SH-SY5Y (cell line): ENCODE data around the gene GCHFR.

Source experiments
- GATA2 ChIP-seq: IDR thresholded peaks from 2 replicates; pipeline ENCODE4 v1.6.1; 2011; ENCODE audit warnings: mild to moderate bottlenecking, low read depth, low read length
- GATA3 ChIP-seq: IDR thresholded peaks from 2 replicates; pipeline ENCODE4 v1.6.1; 2011; ENCODE audit warnings: low read depth, mild to moderate bottlenecking, low read length, moderate library complexity

Gene GCHFR

DNA sequence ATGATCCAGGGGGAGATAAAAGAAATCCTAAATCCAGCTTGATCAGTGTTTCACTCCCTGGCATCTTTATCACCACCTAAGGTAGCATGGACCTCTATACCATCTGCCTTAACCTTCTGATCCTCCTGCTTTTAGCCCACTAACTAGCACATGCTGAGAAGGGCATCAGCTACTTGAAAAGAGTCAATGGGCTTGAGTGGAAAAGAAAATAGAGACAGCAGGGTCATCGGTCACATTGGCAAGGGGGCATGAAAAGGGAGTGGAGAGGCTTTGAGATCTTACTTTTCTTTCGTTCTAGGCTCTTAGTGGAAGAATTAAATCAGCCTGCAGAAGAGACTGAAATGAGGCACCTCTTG, 42.8 kb downstream of the GCHFR start:
- TF ChIP-seq GATA3 (no peak), GATA2 (no peak)

DNA sequence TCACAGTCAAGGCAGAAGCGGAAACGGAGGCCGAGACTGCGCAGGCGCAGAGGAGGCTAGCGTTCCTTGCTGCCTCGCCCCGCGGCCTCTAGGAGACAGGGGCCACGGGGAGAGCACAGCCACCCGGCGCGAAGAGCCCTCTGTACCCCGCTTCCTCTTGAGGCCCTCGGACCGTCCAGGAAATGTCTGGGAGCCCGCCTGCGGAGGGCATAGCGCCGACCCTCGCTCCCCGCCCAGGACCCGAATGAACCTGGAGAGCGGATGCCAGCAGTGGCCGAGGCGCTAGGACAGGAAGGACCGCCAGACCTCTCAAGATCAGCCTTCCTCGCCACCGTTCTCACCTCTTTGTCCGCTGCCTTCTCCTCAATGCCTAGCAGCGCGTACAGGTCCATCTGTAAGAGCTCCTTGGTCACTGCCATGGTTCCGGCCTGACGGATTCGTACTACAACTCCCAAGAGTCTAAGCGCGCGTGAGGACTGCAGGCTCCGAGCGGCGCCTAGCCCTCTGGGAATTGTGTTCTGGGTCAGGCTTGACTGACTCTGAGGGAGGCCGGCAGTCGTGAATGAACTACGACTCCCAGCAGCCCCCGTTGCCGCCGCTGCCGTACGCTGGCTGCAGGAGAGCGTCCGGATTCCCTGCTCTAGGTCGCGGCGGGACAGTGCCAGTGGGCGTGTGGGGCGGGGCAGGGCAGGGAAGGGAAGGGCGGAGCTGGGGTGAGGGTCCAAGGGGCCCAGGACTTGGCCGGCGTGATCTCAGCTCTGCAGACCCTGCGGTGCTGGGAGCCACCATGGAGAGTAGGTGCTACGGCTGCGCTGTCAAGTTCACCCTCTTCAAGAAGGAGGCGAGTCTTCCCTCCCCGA, 43.4 kb downstream of the GCHFR start, which contains the start of the genes DNAJC17 and ZFYVE19:
TSS of gene DNAJC17 (minus strand) at position 446 of the 860 bp plus-strand sequence. CDS start at position 419, 27 bp downstream.
TSS of gene ZFYVE19 (plus strand) at position 62 of the 860 bp plus-strand sequence. CDS start at position 563, 501 bp downstream.
- TF ChIP-seq GATA2 (no peak), GATA3 (no peak)

DNA sequence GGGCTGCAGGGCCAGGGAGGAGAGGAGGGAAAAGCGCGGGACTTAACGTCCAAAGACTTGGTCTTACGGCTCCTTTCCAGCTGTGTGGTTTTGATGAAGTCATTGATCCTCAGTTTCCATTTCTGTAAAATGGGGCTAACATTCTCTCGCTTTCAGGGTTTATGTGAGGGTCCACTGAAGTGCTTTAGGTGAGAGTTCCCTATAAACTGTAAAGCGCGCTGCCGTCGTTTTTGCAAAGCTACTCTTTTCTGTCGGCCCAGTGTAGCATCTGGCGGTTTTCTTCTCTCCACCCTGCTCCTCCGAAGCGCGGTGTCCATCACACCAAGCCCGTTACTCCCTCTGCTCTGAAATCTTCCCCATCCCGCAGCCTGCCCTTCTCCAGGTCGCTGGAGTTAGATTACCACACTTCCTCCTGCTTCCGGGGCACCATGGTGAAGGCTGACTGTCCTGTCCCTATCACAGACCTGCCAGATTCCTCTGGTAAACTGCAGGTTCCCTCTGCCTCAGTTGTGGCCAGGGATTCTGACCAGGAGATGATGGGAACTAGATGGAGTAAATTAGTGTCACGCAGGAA, 44.1 kb downstream of the GCHFR start:
- TF ChIP-seq GATA3 = no peak
- TF ChIP-seq GATA2 = no peak

- TF ChIP-seq GATA3 (no peak), GATA2 (no peak)
Observed at GRCh38 chr15:40808861-40809450, 45.1 kb downstream of the GCHFR start.

DNA sequence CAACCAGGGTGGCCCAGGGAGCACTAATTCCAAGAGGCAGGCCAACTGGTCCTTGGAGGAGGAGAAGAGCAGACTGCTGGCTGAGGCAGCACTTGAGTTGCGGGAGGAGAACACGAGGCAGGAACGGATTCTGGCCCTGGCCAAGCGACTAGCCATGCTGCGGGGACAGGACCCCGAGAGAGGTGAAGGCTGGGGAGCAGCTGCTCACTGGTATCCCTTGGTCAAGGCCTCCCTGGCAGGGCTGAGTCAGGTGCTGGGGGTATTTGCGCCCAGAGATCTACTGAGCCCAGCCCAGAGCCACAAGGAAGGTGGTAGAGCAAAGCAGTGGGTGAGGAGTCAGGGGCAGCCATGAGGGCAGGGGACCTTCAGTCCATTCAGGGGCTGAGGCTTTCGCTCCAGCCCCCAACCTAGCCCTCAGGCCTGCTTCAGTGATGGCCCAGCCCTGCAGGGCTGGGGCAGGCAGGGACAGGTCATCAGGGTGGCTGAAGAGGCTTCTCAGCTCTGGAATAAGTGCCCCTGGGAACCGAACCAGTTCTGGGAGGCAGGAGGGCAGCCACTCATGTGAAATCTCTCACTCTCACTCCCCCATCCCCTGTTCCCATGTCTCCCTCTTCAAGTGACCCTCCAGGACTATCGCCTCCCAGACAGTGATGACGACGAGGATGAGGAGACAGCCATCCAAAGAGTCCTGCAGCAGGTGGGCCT, 49.0 kb downstream of the GCHFR start:
- TF ChIP-seq GATA3 = no peak
- TF ChIP-seq GATA2 = no peak

DNA sequence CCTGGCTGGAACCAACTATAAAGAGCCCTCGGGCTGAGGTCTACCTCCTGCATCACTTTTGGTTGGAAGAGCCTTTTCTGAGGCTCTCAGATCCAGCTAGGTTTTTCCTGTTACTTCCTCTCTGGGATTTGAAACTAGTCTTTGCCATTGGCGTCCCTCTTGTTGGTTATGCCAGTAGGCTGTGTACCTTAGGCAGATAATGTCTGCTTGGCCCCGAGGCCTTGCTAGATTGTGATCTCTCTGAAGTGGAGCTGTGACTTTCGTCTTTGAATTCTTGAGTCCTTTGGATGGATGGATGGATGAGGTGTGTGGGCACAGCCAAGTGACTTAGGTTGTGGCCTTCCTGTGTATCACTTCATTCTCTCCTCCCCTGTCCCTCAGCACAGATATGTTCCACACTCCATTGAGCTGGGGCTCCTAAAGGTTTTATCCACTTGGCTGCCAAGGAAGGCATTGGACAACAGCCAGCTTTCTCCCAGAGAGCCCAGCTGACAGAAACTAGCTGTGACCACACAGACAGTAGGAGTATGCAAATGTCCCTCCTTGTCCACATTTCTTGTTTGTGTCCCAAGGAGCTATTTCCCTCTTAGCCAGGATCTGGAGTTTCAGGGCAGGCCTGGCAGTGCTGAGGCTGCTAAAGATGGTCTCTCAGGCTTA, 51.3 kb downstream of the GCHFR start:
- TF ChIP-seq GATA3 = no peak
- no peak for TF ChIP-seq GATA2
